ENCODE measurements around the gene TSHZ1. TPM values are rescaled to one million over a fixed set of nuclear protein-coding genes. Genes with fewer than 3 reads are reported as not detected.

The TSHZ1 gene
- total and polyA plus RNA-seq, 8 donors = 13.3 to 38.5 (median 31.7) TPM

DNA sequence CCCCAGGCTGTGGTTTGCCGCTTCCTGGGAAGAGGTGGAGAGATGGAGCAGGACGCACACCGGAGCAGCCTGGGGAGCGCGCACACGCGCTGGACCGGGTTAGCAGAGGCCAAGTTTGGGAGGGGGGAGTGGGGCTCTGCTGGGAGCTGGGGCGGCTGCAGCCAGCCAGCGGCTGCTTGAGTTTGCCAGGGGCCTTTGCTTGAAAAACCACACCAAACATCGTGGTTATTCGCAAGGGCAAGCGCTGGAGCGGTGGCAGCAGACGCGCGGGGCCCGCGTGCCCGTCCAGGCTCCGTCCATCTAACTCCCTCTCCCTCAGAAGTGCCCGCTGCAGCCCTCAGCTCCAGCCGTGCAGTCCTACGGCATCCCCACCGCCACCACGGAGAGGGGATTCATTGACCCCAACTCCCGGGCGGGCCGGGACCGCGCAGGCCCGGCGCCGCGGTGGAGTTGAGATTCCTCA lies 6.3 kb upstream of the TSHZ1 start:
- Histone ChIP-seq H3K36me3 (peaks cover 0 to 25% of the 10 kb centered on the region in 2 donors), H3K27ac (no peak overlapping the region), H3K4me1 (peaks cover 17 to 46% of the 10 kb centered on the region in 2 donors), H3K9me3 (no peaks in the 10 kb centered on the region), H3K4me3 (peak overlapping the region; percentile 28 to 39), H3K27me3 (peaks cover 0 to 26% of the 10 kb centered on the region in 2 donors)
- intact Hi-C loops (cut with DNase I) = no loop called here
- TF ChIP-seq, protein P1, sequence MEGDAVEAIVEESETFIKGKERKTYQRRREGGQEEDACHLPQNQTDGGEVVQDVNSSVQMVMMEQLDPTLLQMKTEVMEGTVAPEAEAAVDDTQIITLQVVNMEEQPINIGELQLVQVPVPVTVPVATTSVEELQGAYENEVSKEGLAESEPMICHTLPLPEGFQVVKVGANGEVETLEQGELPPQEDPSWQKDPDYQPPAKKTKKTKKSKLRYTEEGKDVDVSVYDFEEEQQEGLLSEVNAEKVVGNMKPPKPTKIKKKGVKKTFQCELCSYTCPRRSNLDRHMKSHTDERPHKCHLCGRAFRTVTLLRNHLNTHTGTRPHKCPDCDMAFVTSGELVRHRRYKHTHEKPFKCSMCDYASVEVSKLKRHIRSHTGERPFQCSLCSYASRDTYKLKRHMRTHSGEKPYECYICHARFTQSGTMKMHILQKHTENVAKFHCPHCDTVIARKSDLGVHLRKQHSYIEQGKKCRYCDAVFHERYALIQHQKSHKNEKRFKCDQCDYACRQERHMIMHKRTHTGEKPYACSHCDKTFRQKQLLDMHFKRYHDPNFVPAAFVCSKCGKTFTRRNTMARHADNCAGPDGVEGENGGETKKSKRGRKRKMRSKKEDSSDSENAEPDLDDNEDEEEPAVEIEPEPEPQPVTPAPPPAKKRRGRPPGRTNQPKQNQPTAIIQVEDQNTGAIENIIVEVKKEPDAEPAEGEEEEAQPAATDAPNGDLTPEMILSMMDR (IDR thresholded peaks at IDR 0.05) = no peak
- ATAC-seq = no peak
- DNase-seq = no peak

DNA sequence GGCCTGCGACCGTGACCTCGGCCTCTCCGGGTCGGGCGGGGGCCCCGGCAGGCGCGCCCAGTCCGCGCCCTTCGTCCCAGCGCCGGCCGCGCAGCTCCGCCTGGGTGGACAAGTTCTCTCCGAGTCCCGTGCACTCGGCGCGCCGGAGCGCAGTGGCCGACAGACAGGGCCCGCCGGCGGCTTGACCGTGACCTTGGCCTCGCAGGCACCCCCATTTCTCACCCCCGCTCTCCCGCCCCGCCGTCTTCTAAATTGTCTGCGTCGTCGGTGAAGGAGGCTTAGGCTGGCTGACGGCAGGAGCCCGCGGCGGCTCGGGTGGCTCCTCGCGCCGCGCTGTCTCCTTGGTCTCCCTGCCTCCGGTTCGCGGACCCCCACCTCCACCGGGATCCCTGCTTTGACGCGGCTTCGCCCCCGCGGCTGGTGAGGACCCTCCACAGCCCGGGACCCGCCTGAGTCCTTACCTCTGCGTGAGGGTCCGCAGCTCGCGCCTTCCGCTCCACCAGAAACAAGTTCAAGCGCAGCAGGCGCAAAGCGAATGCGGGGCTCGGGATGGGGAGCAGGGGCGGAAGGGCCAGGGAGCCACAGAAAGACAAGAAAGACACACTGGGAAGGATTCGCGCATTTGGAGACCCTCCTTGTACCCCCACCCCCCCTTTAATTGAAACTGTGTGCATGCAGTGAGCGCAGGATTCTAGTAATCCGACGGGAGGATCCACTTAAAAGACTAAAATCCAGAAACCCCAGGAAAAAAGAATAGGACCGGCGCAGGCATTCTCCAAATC lies 5.7 kb upstream of the TSHZ1 start:
- H3K27ac ChIP-seq = no peak overlapping the region
- intact Hi-C loops (cut with DNase I) = no loop called here
- H3K9me3 ChIP-seq = no peaks in the 10 kb centered on the region
- TF ChIP-seq, protein P1 (IDR thresholded peaks at IDR 0.05) = no peak
- H3K4me3 ChIP-seq = peak overlapping the region; percentile 28 to 39
- peaks cover 0 to 26% of the 10 kb centered on the region in 2 donors for H3K27me3 ChIP-seq
- H3K36me3 ChIP-seq = peaks cover 0 to 20% of the 10 kb centered on the region in 2 donors
- H3K4me1 ChIP-seq = peaks cover 14 to 49% of the 10 kb centered on the region in 2 donors
- ATAC-seq (peak; percentile 2), DNase-seq (peak in 1 of 4 donors; percentile 84)

DNA sequence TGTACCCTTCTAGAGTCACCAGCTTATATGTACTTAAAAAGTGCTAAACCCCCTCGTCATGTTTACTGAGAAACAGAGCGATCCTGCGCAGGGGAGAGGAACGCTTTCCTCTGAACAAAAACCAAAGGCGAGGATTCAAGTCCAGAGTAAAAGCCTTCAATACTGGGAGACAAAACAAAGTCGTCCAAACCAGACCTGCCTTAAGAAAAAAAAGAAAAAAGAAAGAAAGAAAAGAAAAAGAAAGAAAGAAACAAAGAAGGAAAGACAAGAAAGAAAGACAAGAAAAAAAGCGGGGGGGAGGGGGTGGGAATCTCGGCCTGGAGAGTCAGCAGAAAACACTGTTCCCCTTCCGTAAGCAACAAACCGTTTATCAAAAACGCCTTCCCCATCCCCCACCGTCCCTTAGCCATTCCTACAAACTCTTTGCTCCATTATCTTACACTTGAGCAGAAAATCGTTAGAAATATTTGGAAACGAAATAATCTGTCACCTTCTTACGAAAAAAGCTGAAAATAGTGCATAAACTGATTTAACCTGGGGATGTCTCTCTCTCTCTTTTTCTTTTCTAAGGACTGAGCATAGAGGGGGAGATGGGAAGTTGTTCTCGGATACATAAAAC lies 5.0 kb upstream of the TSHZ1 start:
- TF ChIP-seq, protein P1 (IDR thresholded peaks at IDR 0.05) = no peak
- H3K9me3 ChIP-seq = no peaks in the 10 kb centered on the region
- peak overlapping the region in 1 of 2 donors; percentile 39 for H3K4me3 ChIP-seq
- ATAC-seq (no peak), DNase-seq (peak in 2 of 4 donors; percentile 68 to 78)
- H3K4me1 ChIP-seq = peaks cover 14 to 55% of the 10 kb centered on the region in 2 donors
- no peak overlapping the region for H3K27ac ChIP-seq
- intact Hi-C loops (cut with DNase I) = no loop called here
- H3K27me3 ChIP-seq = peaks cover 0 to 26% of the 10 kb centered on the region in 2 donors
- peaks cover 0 to 14% of the 10 kb centered on the region in 2 donors for H3K36me3 ChIP-seq

DNA sequence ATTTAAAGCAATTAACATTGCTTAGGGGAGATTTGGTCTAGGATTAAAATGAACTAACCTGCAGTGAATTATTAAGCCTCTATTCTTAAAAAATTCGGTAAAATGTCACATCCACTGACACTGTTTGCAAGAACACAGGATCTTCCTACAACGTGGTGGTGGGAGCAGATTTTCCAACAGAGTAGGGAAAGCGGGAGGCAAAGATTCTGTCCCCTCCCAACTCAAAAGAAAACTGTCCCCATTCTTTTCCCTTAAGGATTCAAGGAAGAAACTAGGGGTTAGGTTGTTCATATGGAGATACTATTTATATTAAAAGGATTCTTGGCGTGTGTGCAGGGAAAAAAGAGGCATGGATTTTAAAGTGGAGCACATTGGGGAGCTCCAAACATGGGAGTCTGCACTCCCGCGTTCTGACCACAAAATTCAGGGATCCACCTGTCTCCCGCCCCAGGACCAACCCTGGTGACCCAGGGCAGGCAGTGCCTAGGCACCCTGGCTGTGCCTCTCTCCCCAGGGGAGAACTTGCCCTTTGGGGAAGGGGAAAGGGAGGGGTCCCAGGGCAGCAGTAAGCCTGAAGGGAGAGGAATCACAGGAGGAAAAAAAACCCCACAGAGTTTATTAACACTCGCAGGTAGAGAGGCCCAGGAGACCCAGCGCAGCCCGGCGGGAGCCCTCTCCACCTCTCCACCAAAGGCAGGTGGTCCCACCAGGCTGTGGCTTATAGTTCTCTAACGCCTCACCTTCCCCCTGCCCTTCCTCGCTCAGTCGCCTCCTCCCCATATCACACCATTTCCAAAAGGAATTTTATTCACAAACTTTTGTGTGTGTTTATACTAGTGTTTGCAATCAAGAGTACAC lies 3.9 kb upstream of the TSHZ1 start:
- intact Hi-C loops (cut with DNase I) = no loop called here
- no peak for DNase-seq

More for the DNA sequence above, 3.9 kb upstream of the TSHZ1 start:
- H3K4me3 ChIP-seq = peak overlapping the region; percentile 76 to 93
- no peak for ATAC-seq
- peaks cover 0 to 26% of the 10 kb centered on the region in 2 donors for H3K27me3 ChIP-seq
- peaks cover 0 to 5% of the 10 kb centered on the region in 2 donors for H3K36me3 ChIP-seq
- no peaks in the 10 kb centered on the region for H3K9me3 ChIP-seq
- H3K4me1 ChIP-seq = peaks cover 14 to 55% of the 10 kb centered on the region in 2 donors
- TF ChIP-seq, protein P1 (IDR thresholded peaks at IDR 0.05) = no peak
- H3K27ac ChIP-seq = peak overlapping the region in 1 of 2 donors; percentile 95

Data from left lung (tissue), 10 donors.